Inferior parietal cortex (tissue), 1 donor: ENCODE results near the gene PPP2R2C.

Experiments used
- DNase-seq: peaks from one replicate; pipeline ENCODE4 v3.0.0-alpha.2; 2016; ENCODE audit errors: extremely low spot score

The PPP2R2C gene

GRCh38 chr4:6472387-6473263, at the start of gene PPP2R2C:
Gene PPP2R2C, minus strand, starts transcription at chr4:6472614. Its CDS starts 385 bp downstream, at chr4:6472229.
- peak; percentile 11 for DNase-seq

- DNase-seq: no peak
These were observed 48.6 kb upstream of the PPP2R2C start for GRCh38 chr4:6520978-6521377.

GRCh38 chr4:6520051-6520636, 47.7 kb upstream of the PPP2R2C start:
- DNase-seq: no peak

GRCh38 chr4:6517171-6517570, 44.8 kb upstream of the PPP2R2C start:
- no peak for DNase-seq

- peak; percentile 53 for DNase-seq
These were observed 44.3 kb upstream of the PPP2R2C start for GRCh38 chr4:6516762-6517161.

GRCh38 chr4:6516281-6516680, 43.9 kb upstream of the PPP2R2C start:
- no peak for DNase-seq

- no peak for DNase-seq
These were observed 41.3 kb upstream of the PPP2R2C start for GRCh38 chr4:6513678-6514077.

GRCh38 chr4:6509587-6509986, 37.2 kb upstream of the PPP2R2C start:
- DNase-seq: no peak

GRCh38 chr4:6507345-6507744, 34.9 kb upstream of the PPP2R2C start:
- DNase-seq: no peak

GRCh38 chr4:6506616-6507140, 34.3 kb upstream of the PPP2R2C start:
- no peak for DNase-seq

GRCh38 chr4:6504900-6505496, 32.6 kb upstream of the PPP2R2C start:
- DNase-seq: no peak

GRCh38 chr4:6502747-6503465, 30.5 kb upstream of the PPP2R2C start:
- no peak for DNase-seq

- DNase-seq: no peak
These were observed 29.7 kb upstream of the PPP2R2C start for GRCh38 chr4:6502147-6502546.

- no peak for DNase-seq
These were observed 28.8 kb upstream of the PPP2R2C start for GRCh38 chr4:6501171-6501570.

GRCh38 chr4:6500481-6501140, 28.2 kb upstream of the PPP2R2C start:
- DNase-seq: no peak

- DNase-seq: no peak
These were observed 26.8 kb upstream of the PPP2R2C start for GRCh38 chr4:6499238-6499600.

- DNase-seq: no peak
These were observed 26.3 kb upstream of the PPP2R2C start for GRCh38 chr4:6498511-6499237.

- DNase-seq: no peak
These were observed 25.4 kb upstream of the PPP2R2C start for GRCh38 chr4:6497796-6498195.

- no peak for DNase-seq
These were observed 23.3 kb upstream of the PPP2R2C start for GRCh38 chr4:6495736-6496135.

GRCh38 chr4:6495296-6495590, 22.8 kb upstream of the PPP2R2C start:
- no peak for DNase-seq
